HUES48 (cell line): ENCODE measurements around the gene MIA3.
A peak's percentile ranks its signal among the peaks of the same experiment; 100 is the strongest.

Experiments used
- H3K27ac ChIP-seq: one replicate; pipeline ENCODE4 v1.7.0; 2013; ENCODE audit warnings: low read depth, low read length, inconsistent platforms
- H3K27me3 ChIP-seq: 2 replicates; pipeline ENCODE4 v1.6.1; 2013; ENCODE audit warnings: mild to moderate bottlenecking, low read length; ENCODE audit not compliant: control insufficient read depth, insufficient read depth
- H3K36me3 ChIP-seq: 2 replicates; pipeline ENCODE4 v1.6.1; 2013; ENCODE audit warnings: low read length; ENCODE audit not compliant: control insufficient read depth, insufficient read depth
- H3K4me1 ChIP-seq: 2 replicates; pipeline ENCODE4 v1.6.1; 2013; ENCODE audit warnings: mild to moderate bottlenecking, low read length; ENCODE audit not compliant: control insufficient read depth, insufficient read depth
- H3K4me3 ChIP-seq: 2 replicates; pipeline ENCODE4 v1.5.1; 2013; ENCODE audit warnings: mild to moderate bottlenecking, low read depth, low read length
- H3K9ac ChIP-seq: 2 replicates; pipeline ENCODE4 v1.6.1; 2013; ENCODE audit warnings: mild to moderate bottlenecking, low read depth, low read length, moderate library complexity
- H3K9me3 ChIP-seq: 2 replicates; pipeline ENCODE4 v1.6.1; 2013; ENCODE audit warnings: low read length; ENCODE audit not compliant: control insufficient read depth, insufficient read depth

The MIA3 gene

GRCh38 chr1:222709700-222710153, 91.8 kb downstream of the MIA3 start:
- peaks cover 6% of the 10 kb centered on the region; the same call in 1 of the 2 replicates for H3K4me1 ChIP-seq
- no peak overlapping the region for H3K9ac ChIP-seq
- H3K4me3 ChIP-seq = no peak overlapping the region

GRCh38 chr1:222711319-222712252, 93.7 kb downstream of the MIA3 start:
- Histone ChIP-seq H3K4me1 (peaks cover 6% of the 10 kb centered on the region; the same call in 1 of the 2 replicates), H3K27ac (peak overlapping the region; percentile 79), H3K36me3 (peaks cover 12% of the 10 kb centered on the region), H3K4me3 (peak overlapping the region; percentile 95), H3K9ac (peak overlapping the region; percentile 78), H3K9me3 (no peaks in the 10 kb centered on the region), H3K27me3 (no peaks in the 10 kb centered on the region)

More at GRCh38 chr1:222709700-222710153, 91.8 kb downstream of the MIA3 start:
- H3K27me3 ChIP-seq = no peaks in the 10 kb centered on the region
- H3K27ac ChIP-seq = no peak overlapping the region
- H3K9me3 ChIP-seq = 0 out of 2 replicates have a peak, but pooled peaks cover 2% of the 10 kb centered on the region
- H3K36me3 ChIP-seq = 0 out of 2 replicates have a peak, but pooled peaks cover 4% of the 10 kb centered on the region

- H3K9ac ChIP-seq = peak within 1 kb of the TSS; percentile 94
- peaks cover 6% of the 10 kb centered on the region; the same call in 1 of the 2 replicates for H3K4me1 ChIP-seq
- H3K9me3 ChIP-seq = no peaks in the 10 kb centered on the region
- peak within 1 kb of the TSS; percentile 91 for H3K27ac ChIP-seq
- H3K36me3 ChIP-seq = peaks cover 19% of the 10 kb centered on the region
- peak within 1 kb of the TSS; percentile 95 for H3K4me3 ChIP-seq
- H3K27me3 ChIP-seq = no peaks in the 10 kb centered on the region
These were observed 94.6 kb downstream of the MIA3 start, which contains the start of the genes AIDA and BROX for GRCh38 chr1:222712253-222713090. Gene AIDA (minus strand): TSS chr1:222712491. CDS start chr1:222712317, 174 bp downstream. Gene BROX (plus strand): TSS chr1:222712564. CDS start chr1:222715700, 3,136 bp downstream.

GRCh38 chr1:222713091-222713961, 95.4 kb downstream of the MIA3 start:
- Histone ChIP-seq H3K9ac (peak overlapping the region; percentile 94), H3K9me3 (no peaks in the 10 kb centered on the region), H3K4me1 (peaks cover 6% of the 10 kb centered on the region; the same call in 1 of the 2 replicates), H3K27me3 (no peaks in the 10 kb centered on the region), H3K4me3 (peak overlapping the region; percentile 95), H3K27ac (peak overlapping the region; percentile 91), H3K36me3 (peaks cover 20% of the 10 kb centered on the region)

GRCh38 chr1:222716393-222716792, 98.5 kb downstream of the MIA3 start:
- no peak overlapping the region for H3K9ac ChIP-seq
- H3K27ac ChIP-seq = no peak overlapping the region
- H3K27me3 ChIP-seq = no peaks in the 10 kb centered on the region
- no peaks in the 10 kb centered on the region for H3K4me1 ChIP-seq
- peaks cover 47% of the 10 kb centered on the region for H3K36me3 ChIP-seq
- H3K4me3 ChIP-seq = no peak overlapping the region
- H3K9me3 ChIP-seq = no peaks in the 10 kb centered on the region
